H1 (cell line): Measurements from ENCODE around the gene GLS. TPM values are rescaled to one million over a fixed set of nuclear protein-coding genes. Genes with fewer than 3 reads are reported as not detected.

Source experiments
- CTCF ChIA-PET: fragments of 300-600 bp; sonication (Branson Sonifier 250); formaldehyde crosslinking; loops from one replicate; lab custom pipeline; 2021; ENCODE audit not compliant: partially characterized antibody; lab: Charles Lee
- POLR2A ChIA-PET: fragments of 300-600 bp; sonication (Branson Sonifier 250); formaldehyde crosslinking; loops from one replicate; lab custom pipeline; 2021; ENCODE audit warnings: inconsistent platforms; ENCODE audit not compliant: partially characterized antibody; lab: Charles Lee
- DNase-seq, 2 experiments: peaks; one replicate each; pipeline versions ENCODE4 v3.0.0 to v3.0.0-alpha.2; 2010 to 2022; ENCODE audit warnings: low spot score in 2 of 2, low read depth in 1 of 2, mixed read lengths in 1 of 2
- FAIRE-seq: peaks from 2 replicates; lab custom pipeline; 2011; peaks lifted over from hg19 to GRCh38; lab: Jason Lieb, UNC
- H2AFZ ChIP-seq: 2 replicates; pipeline ENCODE4 v1.8.1; 2012; ENCODE audit warnings: low read length, inconsistent platforms
- H2AK5ac ChIP-seq: 2 replicates; pipeline ENCODE4 v1.6.1; 2013; ENCODE audit warnings: low read depth, low read length
- H2BK120ac ChIP-seq: replicated peaks from 2 replicates; pipeline ENCODE3; 2013; ENCODE audit warnings: low read depth, low read length, inconsistent platforms
- H2BK12ac ChIP-seq: 2 replicates; pipeline ENCODE4 v1.6.1; 2013; ENCODE audit warnings: low read depth, low read length
- H2BK15ac ChIP-seq: 2 replicates; pipeline ENCODE4 v1.6.1; 2013; ENCODE audit warnings: low read length
- H2BK20ac ChIP-seq: 2 replicates; pipeline ENCODE4 v1.6.1; 2013; ENCODE audit warnings: low read length
- H2BK5ac ChIP-seq: 2 replicates; pipeline ENCODE4 v1.6.1; 2013; ENCODE audit warnings: low read depth, low read length
- H3K14ac ChIP-seq: 2 replicates; pipeline ENCODE4 v1.6.1; 2013; ENCODE audit warnings: inconsistent platforms; ENCODE audit not compliant: insufficient read length
- H3K18ac ChIP-seq: 2 replicates; pipeline ENCODE4 v1.6.1; 2013; ENCODE audit warnings: low read length; ENCODE audit errors: extremely low read depth
- H3K23ac ChIP-seq: 2 replicates; pipeline ENCODE4 v1.6.1; 2013; ENCODE audit warnings: inconsistent platforms; ENCODE audit not compliant: insufficient read length
- H3K23me2 ChIP-seq: 2 replicates; pipeline ENCODE4 v1.6.1; 2013; ENCODE audit warnings: low read depth, low read length
- H3K27ac ChIP-seq: 2 replicates; pipeline ENCODE4 v1.6.1; 2011; ENCODE audit warnings: low read depth, low read length, inconsistent platforms
- H3K27me3 ChIP-seq, 4 experiments: replicated peaks in 1 of 4; 1 replicate in 1 of 4; 2 replicates in 3 of 4; pipeline versions ENCODE4 v1.6.1 to v1.8.1; 2011 to 2013; ENCODE audit warnings: low read length in 3 of 4, mild to moderate bottlenecking in 3 of 4, inconsistent platforms in 2 of 4, mixed read lengths in 2 of 4, moderate library complexity in 1 of 4; ENCODE audit not compliant: control insufficient read depth in 3 of 4, insufficient read depth in 3 of 4; ENCODE audit errors: extremely low read depth in 1 of 4
- H3K36me3 ChIP-seq, 4 experiments: 2 replicates each; pipeline versions ENCODE4 v1.6.1 to v1.8.1; 2011 to 2013; ENCODE audit warnings: mild to moderate bottlenecking in 4 of 4, low read length in 3 of 4, moderate library complexity in 2 of 4, control low read depth in 1 of 4, inconsistent platforms in 1 of 4; ENCODE audit not compliant: insufficient read depth in 4 of 4, control insufficient read depth in 2 of 4
- H3K4ac ChIP-seq: replicated peaks from 2 replicates; pipeline ENCODE3; 2013; ENCODE audit warnings: low read length, low read depth, mixed read lengths, inconsistent platforms; ENCODE audit not compliant: insufficient read length
- H3K4me1 ChIP-seq, 4 experiments: replicated peaks in 1 of 4; 1 replicate in 1 of 4; 2 replicates in 3 of 4; pipeline versions ENCODE4 v1.6.1 to v1.8.1; 2011 to 2013; ENCODE audit warnings: low read length in 3 of 4, inconsistent platforms in 2 of 4, mixed read lengths in 1 of 4; ENCODE audit not compliant: insufficient read depth in 4 of 4, control insufficient read depth in 3 of 4
- H3K4me2 ChIP-seq, 2 experiments: 2 replicates each; pipeline versions ENCODE4 v1.6.1 to v1.8.1; 2011 to 2013; ENCODE audit warnings: low read depth in 2 of 2, low read length in 2 of 2, control low read depth in 1 of 2, inconsistent platforms in 1 of 2, mild to moderate bottlenecking in 1 of 2; ENCODE audit not compliant: insufficient read depth in 1 of 2
- H3K4me3 ChIP-seq, 4 experiments: fragments of 200-600, 300-600 bp in 1 of 4; sonication (generic), shearing (Covaris generic), sonication (Bioruptor Twin) in 1 of 4; 2 replicates each; pipeline versions ENCODE4 v1.5.1 to v1.8.1; 2011 to 2016; ENCODE audit warnings: low read length in 4 of 4, low read depth in 3 of 4, control low read depth in 2 of 4, inconsistent platforms in 2 of 4, mild to moderate bottlenecking in 2 of 4, mixed read lengths in 1 of 4, moderate library complexity in 1 of 4; ENCODE audit not compliant: insufficient read depth in 2 of 4; ENCODE audit errors: extremely low read depth in 1 of 4
- H3K56ac ChIP-seq: replicated peaks from 2 replicates; pipeline ENCODE3; 2013; ENCODE audit warnings: low read depth, mild to moderate bottlenecking, mixed read lengths, low read length, inconsistent platforms; ENCODE audit not compliant: insufficient read length
- H3K79me1 ChIP-seq: 2 replicates; pipeline ENCODE4 v1.6.1; 2013; ENCODE audit warnings: low read depth, low read length, control low read depth
- H3K79me2 ChIP-seq, 2 experiments: 2 replicates each; pipeline versions ENCODE4 v1.6.1 to v1.8.1; 2012 to 2013; ENCODE audit warnings: low read length in 2 of 2, mild to moderate bottlenecking in 2 of 2, inconsistent platforms in 1 of 2; ENCODE audit not compliant: insufficient read depth in 2 of 2, control insufficient read depth in 1 of 2
- H3K9ac ChIP-seq, 4 experiments: replicated peaks in 1 of 4; 1 replicate in 1 of 4; 2 replicates in 3 of 4; pipeline versions ENCODE4 v1.6.1 to v1.8.1; 2011 to 2013; ENCODE audit warnings: low read depth in 3 of 4, low read length in 3 of 4, control low read depth in 2 of 4, mild to moderate bottlenecking in 2 of 4, moderate library complexity in 2 of 4, inconsistent platforms in 1 of 4; ENCODE audit errors: extremely low read depth in 1 of 4
- H3K9me3 ChIP-seq, 2 experiments: 2 replicates each; pipeline versions ENCODE4 v1.6.1 to v1.8.1; 2012 to 2013; ENCODE audit warnings: mild to moderate bottlenecking in 2 of 2, moderate library complexity in 2 of 2, control low read depth in 1 of 2, inconsistent platforms in 1 of 2, low read depth in 1 of 2, low read length in 1 of 2, mixed read lengths in 1 of 2; ENCODE audit not compliant: insufficient read depth in 2 of 2
- H4K20me1 ChIP-seq, 2 experiments: replicated peaks in 1 of 2; 2 replicates each; pipeline versions ENCODE3 to v1.8.1; 2011 to 2013; ENCODE audit warnings: inconsistent platforms in 2 of 2, low read length in 2 of 2, mild to moderate bottlenecking in 1 of 2; ENCODE audit not compliant: insufficient read depth in 2 of 2, control insufficient read depth in 1 of 2
- H4K5ac ChIP-seq: 2 replicates; pipeline ENCODE4 v1.6.1; 2013; ENCODE audit warnings: low read length, low read depth, mixed read lengths, inconsistent platforms; ENCODE audit not compliant: insufficient read length
- H4K8ac ChIP-seq: 2 replicates; pipeline ENCODE4 v1.8.0; 2013; ENCODE audit warnings: mild to moderate bottlenecking, moderate library complexity, low read length, inconsistent platforms; ENCODE audit not compliant: insufficient read depth; ENCODE audit errors: extremely low read depth
- H4K91ac ChIP-seq: replicated peaks from 2 replicates; pipeline ENCODE3; 2013; ENCODE audit warnings: low read length, mixed read lengths, inconsistent platforms; ENCODE audit not compliant: insufficient read length
- ATF2 ChIP-seq: IDR thresholded peaks from 2 replicates; pipeline ENCODE4 v1.6.1; 2012; ENCODE audit warnings: low read length, inconsistent platforms
- ATF3 ChIP-seq: IDR thresholded peaks from 2 replicates; pipeline ENCODE4 v1.6.1; 2011; ENCODE audit warnings: low read depth, mild to moderate bottlenecking, low read length; ENCODE audit not compliant: insufficient read depth
- CREB1 ChIP-seq: IDR thresholded peaks from 2 replicates; pipeline ENCODE4 v1.6.1; 2012; ENCODE audit warnings: inconsistent platforms
- GABPA ChIP-seq: IDR thresholded peaks from 2 replicates; pipeline ENCODE4 v1.6.1; 2011; ENCODE audit warnings: mild to moderate bottlenecking, low read length, moderate library complexity, borderline replicate concordance; ENCODE audit not compliant: insufficient read depth
- HDAC6 ChIP-seq: IDR thresholded peaks from one replicate; pipeline ENCODE4 v1.7.1; 2012; ENCODE audit warnings: low read depth, mild to moderate bottlenecking, inconsistent platforms, low read length, moderate library complexity
- KDM5A ChIP-seq: fragments of 200-600 bp; IDR thresholded peaks from 2 replicates; pipeline ENCODE4 v1.7.1; 2012; ENCODE audit warnings: mild to moderate bottlenecking, low read length, inconsistent platforms, mixed read lengths
- PHF8 ChIP-seq: fragments of 200-600 bp; sonication (generic); conservative IDR thresholded peaks from 2 replicates; pipeline ENCODE4 v1.7.1; 2012; ENCODE audit warnings: low read depth, mild to moderate bottlenecking, inconsistent platforms, low read length, moderate library complexity
- SRF ChIP-seq: IDR thresholded peaks from 2 replicates; pipeline ENCODE4 v1.6.1; 2011; ENCODE audit warnings: mild to moderate bottlenecking, low read depth, low read length, moderate library complexity
- TAF1 ChIP-seq: IDR thresholded peaks from 2 replicates; pipeline ENCODE4 v1.6.1; 2011; ENCODE audit warnings: mild to moderate bottlenecking, low read depth, low read length
- TCF12 ChIP-seq: IDR thresholded peaks from 2 replicates; pipeline ENCODE4 v1.6.1; 2011; ENCODE audit warnings: low read depth, mild to moderate bottlenecking, low read length
- USF2 ChIP-seq: IDR thresholded peaks from 2 replicates; pipeline ENCODE4 v1.6.1; 2011; ENCODE audit warnings: low read length, improper control_type of control experiment
- WGBS, 2 experiments: shearing (Covaris generic) in 1 of 2; methylation state at CpG; one replicate each; pipeline versions ENCODE4 v1.1.6 to v1.1.7; 2013 to 2015; ENCODE audit warnings: low lambda C conversion rate in 2 of 2, mixed read lengths in 2 of 2, inconsistent platforms in 1 of 2, low coverage in 1 of 2, missing lambda C conversion rate in 1 of 2; ENCODE audit not compliant: insufficient replicate concordance in 2 of 2, insufficient coverage in 1 of 2, insufficient read length in 1 of 2; ENCODE audit errors: extremely low coverage in 1 of 2, missing lambda C conversion rate in 1 of 2; 5-methylcytosine and 5-hydroxymethylcytosine counted together
- polyA plus RNA-seq, 7 experiments: library from polyadenylated mRNA; depleted of rRNA in 3 of 7; stranded (reverse) in 5 of 7; unstranded in 2 of 7; fragments of >200 nt in 5 of 7; fragments of 200-250 nt in 2 of 7; gene quantifications; 1 replicate in 5 of 7; 2 replicates in 1 of 7; 4 replicates in 1 of 7; pipeline versions ENCODE4 v1.2.1 to v1.2.3, GENCODE V29; 2011 to 2013; ENCODE audit warnings: missing spikeins in 2 of 7, mixed read lengths in 2 of 7
- total RNA-seq: library from RNA; stranded (reverse); fragmentation: NEBNext Ultra II Directional; extraction: Animal tissue kit (Norgen Biotek cat#: 25700); gene quantifications from 2 replicates; pipeline ENCODE4 v1.2.1, GENCODE V29; 2021

The GLS gene
- total and polyA plus RNA-seq, 2 of the 8 experiments (the other 6 are each of a cell fraction or from before 2014, with no cell fraction given), result 15.7 to 89.8 TPM

- no peak overlapping the region for H3K18ac ChIP-seq
- H4K20me1 ChIP-seq, result no peaks in the 10 kb centered on the region
- H3K9ac ChIP-seq, result no peak overlapping the region
- CTCF ChIA-PET, result interaction anchor here (0.6 to 2.6 kb wide), 29 partner anchors 10 to 429 kb away, joined by 3 to 25 read pairs (median 5); no protein-coding TSS in a partner anchor
- no peaks in the 10 kb centered on the region for H3K36me3 ChIP-seq
- H3K79me2 ChIP-seq, result no peaks in the 10 kb centered on the region
- H3K27ac ChIP-seq, result no peak overlapping the region
- H2BK12ac ChIP-seq, result no peak overlapping the region
- H3K23me2 ChIP-seq, result no peaks in the 10 kb centered on the region; the same call in 1 of the 2 replicates
- no peaks in the 10 kb centered on the region for H3K4me1 ChIP-seq
- no peak overlapping the region for H3K23ac ChIP-seq
- no peak overlapping the region for H2BK20ac ChIP-seq
- H2BK120ac ChIP-seq, result no peak overlapping the region
- POLR2A ChIA-PET, result interaction anchor here (1.1 to 2.1 kb wide), 2 partner anchors 20 to 32 kb away, joined by 6 to 10 read pairs; no protein-coding TSS in a partner anchor
- H3K4me3 ChIP-seq, result no peak overlapping the region
- no peak overlapping the region for H4K5ac ChIP-seq
- no peak overlapping the region for H3K4me2 ChIP-seq
- no peak overlapping the region for H3K56ac ChIP-seq
- H4K91ac ChIP-seq, result no peak overlapping the region
- H2BK5ac ChIP-seq, result no peak overlapping the region
- H2BK15ac ChIP-seq, result no peak overlapping the region
- H3K14ac ChIP-seq, result no peak overlapping the region
- no peak overlapping the region for H2AK5ac ChIP-seq
- no peak overlapping the region for H2AFZ ChIP-seq
- FAIRE-seq, result no peak
- no peak overlapping the region for H3K4ac ChIP-seq
- H4K8ac ChIP-seq, result no peak overlapping the region
- no peaks in the 10 kb centered on the region for H3K9me3 ChIP-seq
- DNase-seq, result no peak
- 89% methylated on average over 2 of the region's 2 CpGs; no CpG with 5 or more reads in 1 of the 2 experiments for WGBS, 2 experiments
- H3K79me1 ChIP-seq, result no peaks in the 10 kb centered on the region
- H3K27me3 ChIP-seq, result no peaks in the 10 kb centered on the region
- TF ChIP-seq TCF12, result no peak
- no peak for TF ChIP-seq GABPA
- TF ChIP-seq SRF, result no peak
- TF ChIP-seq CREB1, result no peak
- no peak for TF ChIP-seq ATF3
- TF ChIP-seq TAF1, result no peak
- no peak for TF ChIP-seq ATF2
- no peak for TF ChIP-seq PHF8
- TF ChIP-seq KDM5A, result no peak
- no peak for TF ChIP-seq USF2
- no peak for TF ChIP-seq HDAC6
Observed at GRCh38 chr2:190849774-190850173, 30.8 kb upstream of the GLS start.
